Spinal cord (tissue), 10 donors: Measurements from ENCODE around the gene SIN3A. TPM values are rescaled to one million over a fixed set of nuclear protein-coding genes. Genes with fewer than 3 reads are reported as not detected.
"Not testable (repeated sequence)": the region's sequence is repeated elsewhere in the genome, so short reads cannot be mapped to it uniquely, and the experiment has no call there.

ENCODE experiments used
- DNase-seq, 6 donors: peaks; one replicate each; pipeline versions ENCODE4 v3.0.0 to v3.0.0-alpha.2; 2013 to 2015; ENCODE audit warnings: low spot score in 6 of 6, low read depth in 4 of 6
- H3K27ac ChIP-seq: one replicate; pipeline ENCODE4 v1.5.1; 2013; ENCODE audit warnings: low read depth, low read length, control low read depth
- H3K27me3 ChIP-seq: one replicate; pipeline ENCODE4 v1.6.1; 2013; ENCODE audit warnings: low read length; ENCODE audit not compliant: control insufficient read depth, insufficient read depth
- H3K36me3 ChIP-seq: one replicate; pipeline ENCODE4 v1.6.1; 2013; ENCODE audit warnings: low read length; ENCODE audit not compliant: control insufficient read depth, insufficient read depth
- H3K4me1 ChIP-seq: one replicate; pipeline ENCODE4 v1.6.1; 2013; ENCODE audit warnings: low read length; ENCODE audit not compliant: control insufficient read depth, insufficient read depth
- H3K4me3 ChIP-seq: one replicate; pipeline ENCODE4 v1.5.1; 2013; ENCODE audit warnings: low read depth, low read length, control low read depth
- H3K9me3 ChIP-seq: one replicate; pipeline ENCODE4 v1.6.1; 2013; ENCODE audit warnings: low read length; ENCODE audit not compliant: control insufficient read depth, insufficient read depth
- WGBS: methylation state at CpG from one replicate; pipeline ENCODE4 v1.1.5; 2013; ENCODE audit warnings: missing lambda C conversion rate; ENCODE audit not compliant: insufficient coverage; 5-methylcytosine and 5-hydroxymethylcytosine counted together
- polyA plus RNA-seq, 2 donors: library from polyadenylated mRNA; unstranded; fragments of 120-200 nt; gene quantifications; one replicate each; pipeline ENCODE4 v1.2.1, GENCODE V29; 2013; ENCODE audit not compliant: insufficient read length in 2 of 2
- total RNA-seq, 2 donors: library from RNA; depleted of rRNA in 1 of 2; stranded (reverse); fragments of 120-200 nt in 1 of 2; fragments of >200 nt in 1 of 2; gene quantifications; one replicate each; pipeline versions ENCODE4 v1.2.3 to v1.2.4, GENCODE V29; 2013 to 2014
- donor health status: healthy.

The SIN3A gene
- total and polyA plus RNA-seq, 4 donors: 32.6 to 40.6 (median 36.1) TPM

DNA sequence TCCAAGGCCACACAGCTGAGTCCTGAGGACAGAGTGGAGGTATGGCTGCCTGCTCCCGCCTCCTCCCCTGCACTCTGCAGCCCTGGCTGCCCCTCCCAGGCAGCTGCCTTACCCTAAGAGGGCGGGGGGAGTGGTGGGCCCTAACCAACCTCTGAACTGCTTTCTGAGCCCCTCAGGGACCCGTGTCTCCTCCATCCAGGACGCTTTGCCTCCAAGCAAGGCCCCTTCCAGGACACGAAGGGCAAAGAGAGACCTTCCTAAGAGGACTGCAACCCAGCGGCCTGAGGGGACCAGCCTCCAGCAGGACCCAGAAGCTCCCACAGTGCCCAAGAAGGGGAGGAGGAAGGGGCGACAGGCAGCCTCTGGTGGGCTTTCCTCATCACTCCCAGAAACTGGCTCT, 97.0 kb downstream of the SIN3A start:
- H3K9me3 ChIP-seq: no peaks in the 10 kb centered on the region
- WGBS: 84% methylated on average over 7 of the region's 7 CpGs
- DNase-seq: no peak
- H3K4me1 ChIP-seq: no peaks in the 10 kb centered on the region
- H3K27me3 ChIP-seq: no peaks in the 10 kb centered on the region
- H3K27ac ChIP-seq: no peak overlapping the region
- H3K4me3 ChIP-seq: no peak overlapping the region
- H3K36me3 ChIP-seq: peaks cover 61% of the 10 kb centered on the region

DNA sequence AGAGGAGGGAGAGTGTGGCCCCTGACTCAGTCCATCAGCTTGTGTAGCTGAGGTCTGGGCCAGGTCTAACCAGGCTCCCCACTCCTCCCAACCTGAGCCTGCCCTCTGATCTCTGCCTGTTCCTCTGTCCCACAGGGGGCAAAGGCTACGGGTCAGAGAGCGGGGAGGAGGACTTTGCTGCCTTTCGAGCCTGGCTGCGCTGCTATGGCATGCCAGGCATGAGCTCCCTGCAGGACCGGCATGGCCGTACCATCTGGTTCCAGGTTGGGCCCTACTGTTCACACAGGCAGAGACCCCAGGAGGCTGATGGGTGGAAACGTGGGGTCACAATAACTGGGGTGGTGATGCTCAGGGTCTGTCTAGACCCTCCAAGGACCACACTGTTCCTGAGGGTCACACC, 97.9 kb downstream of the SIN3A start:
- H3K4me3 ChIP-seq: no peak overlapping the region
- peaks cover 58% of the 10 kb centered on the region for H3K36me3 ChIP-seq
- DNase-seq: no peak
- no peaks in the 10 kb centered on the region for H3K9me3 ChIP-seq
- peaks cover 8% of the 10 kb centered on the region for H3K4me1 ChIP-seq
- WGBS: 93% methylated on average over 6 of the region's 7 CpGs
- no peak overlapping the region for H3K27ac ChIP-seq
- peaks cover 5% of the 10 kb centered on the region for H3K27me3 ChIP-seq

DNA sequence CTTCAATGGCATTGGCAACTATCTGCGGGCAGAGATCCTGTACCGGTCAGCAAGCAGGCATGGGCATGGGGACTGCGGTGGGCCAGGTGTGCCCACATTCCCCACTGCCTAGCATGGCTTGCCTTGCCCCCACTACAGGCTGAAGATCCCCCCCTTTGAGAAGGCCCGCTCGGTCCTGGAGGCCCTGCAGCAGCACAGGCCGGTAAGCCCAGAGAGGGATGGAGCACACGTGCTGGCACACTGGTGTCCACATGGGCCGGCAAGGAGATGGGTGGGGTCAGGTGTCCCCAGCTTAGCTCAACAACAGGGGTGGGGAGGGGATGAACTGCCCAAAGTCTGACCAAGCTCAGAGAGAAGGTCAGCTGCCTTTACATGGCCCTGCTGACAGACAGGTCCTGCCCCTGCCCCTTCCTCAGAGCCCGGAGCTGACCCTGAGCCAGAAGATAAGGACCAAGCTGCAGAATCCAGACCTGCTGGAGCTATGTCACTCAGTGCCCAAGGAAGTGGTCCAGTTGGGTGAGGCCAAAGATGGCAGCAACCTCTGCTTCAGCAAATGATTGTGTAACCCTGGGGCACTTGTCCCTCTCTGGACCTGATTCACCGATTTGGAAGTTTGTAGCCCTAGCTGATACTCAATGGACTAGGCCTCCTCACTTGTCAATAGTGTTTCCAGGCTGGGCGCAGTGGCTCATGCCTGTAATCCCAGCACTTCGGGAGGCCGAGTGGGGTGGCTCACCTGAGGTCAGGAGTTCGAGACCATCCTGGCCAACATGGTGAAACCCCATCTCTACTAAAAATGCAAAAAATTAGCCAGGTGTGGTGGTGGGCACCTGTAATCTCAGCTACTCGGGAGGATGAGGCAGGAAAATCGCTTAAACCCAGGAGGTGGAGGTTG, 99.1 kb downstream of the SIN3A start:
- 90% methylated on average over 9 of the region's 16 CpGs for WGBS
- H3K4me1 ChIP-seq: peaks cover 19% of the 10 kb centered on the region
- peaks cover 51% of the 10 kb centered on the region for H3K36me3 ChIP-seq
- no peak overlapping the region for H3K4me3 ChIP-seq
- no peaks in the 10 kb centered on the region for H3K9me3 ChIP-seq
- DNase-seq: no peak
- H3K27ac ChIP-seq: no peak overlapping the region
- H3K27me3 ChIP-seq: peaks cover 8% of the 10 kb centered on the region

DNA sequence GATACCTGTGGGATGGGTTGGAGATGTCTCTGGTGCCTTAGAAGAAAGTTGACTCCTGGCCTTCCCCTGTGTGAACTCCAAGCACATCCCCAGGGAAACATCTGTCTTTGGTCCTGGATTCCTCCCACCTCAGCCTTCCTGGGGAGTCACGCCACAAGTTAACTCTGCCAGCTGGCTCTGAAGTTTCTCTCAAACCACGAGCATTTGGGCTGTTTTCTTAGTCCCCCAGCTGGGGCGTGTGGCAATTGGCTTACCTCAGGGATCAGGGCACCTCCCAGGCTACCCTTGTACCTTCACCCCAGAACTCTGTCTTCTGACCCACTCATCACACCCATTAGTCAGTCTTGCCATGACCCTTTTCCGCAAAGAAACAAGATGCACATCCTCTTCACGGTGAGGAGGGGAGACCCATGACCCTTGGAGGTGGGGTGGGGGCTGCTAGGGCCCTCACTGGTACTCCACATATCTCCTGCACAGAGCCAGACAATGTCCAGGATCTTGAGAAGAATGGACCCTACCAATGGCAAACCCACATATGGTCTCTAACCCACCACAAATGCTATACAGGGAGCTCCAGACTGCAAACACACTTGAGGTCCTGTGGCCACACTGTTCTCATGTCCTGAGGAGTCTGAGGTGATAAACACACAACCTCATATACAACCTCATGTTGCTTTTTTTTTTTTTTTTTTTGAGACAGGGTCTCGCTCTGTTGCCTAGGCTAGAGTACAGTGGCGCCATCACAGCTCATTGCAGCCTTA, 100.7 kb downstream of the SIN3A start:
- 75% methylated on average over 4 of the region's 7 CpGs for WGBS
- Histone ChIP-seq H3K4me3 (no peak overlapping the region), H3K27ac (no peak overlapping the region), H3K27me3 (peaks cover 8% of the 10 kb centered on the region), H3K4me1 (peaks cover 28% of the 10 kb centered on the region), H3K9me3 (no peaks in the 10 kb centered on the region), H3K36me3 (peaks cover 37% of the 10 kb centered on the region)
- DNase-seq: no peak

DNA sequence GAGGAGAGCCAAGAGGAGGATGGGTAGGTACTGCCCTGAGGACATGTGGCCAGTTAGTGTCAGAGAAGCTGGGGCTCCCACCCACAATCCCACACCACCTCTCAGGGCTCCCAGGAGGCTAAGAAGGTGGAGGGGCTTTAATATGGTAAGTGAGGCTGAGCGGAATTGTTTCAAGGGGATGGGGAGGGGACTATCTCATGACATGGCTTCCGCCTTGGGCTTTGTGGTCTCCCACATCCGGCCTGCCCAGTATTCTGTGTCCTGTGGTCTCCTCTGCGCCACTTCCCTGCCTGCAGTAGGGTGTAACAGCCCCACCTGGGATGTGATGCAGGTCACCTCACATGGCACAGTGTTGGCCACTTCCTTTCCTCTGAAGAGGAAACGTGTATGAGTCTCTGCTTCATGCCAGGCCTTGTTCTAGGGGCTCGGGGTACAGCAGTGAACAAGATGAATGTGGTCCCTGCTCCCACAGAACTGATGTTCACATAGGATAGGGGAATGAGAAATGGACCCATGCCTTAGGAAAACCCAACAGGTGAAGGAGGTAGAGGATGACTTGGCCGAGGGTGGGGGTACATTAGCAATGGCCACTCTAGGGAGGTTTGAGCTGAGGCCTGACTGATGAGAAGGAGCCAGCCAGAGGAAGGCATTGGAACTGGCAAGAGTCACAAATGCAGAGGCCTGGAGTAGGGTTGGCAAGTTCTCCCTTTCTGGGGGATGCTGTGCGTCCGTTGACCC, 101.5 kb downstream of the SIN3A start:
- Histone ChIP-seq H3K4me1 (peaks cover 28% of the 10 kb centered on the region), H3K27me3 (peaks cover 8% of the 10 kb centered on the region), H3K27ac (no peak overlapping the region), H3K9me3 (no peaks in the 10 kb centered on the region), H3K36me3 (peaks cover 30% of the 10 kb centered on the region), H3K4me3 (no peak overlapping the region)
- DNase-seq: no peak
- 88% methylated on average over 7 of the region's 9 CpGs for WGBS

DNA sequence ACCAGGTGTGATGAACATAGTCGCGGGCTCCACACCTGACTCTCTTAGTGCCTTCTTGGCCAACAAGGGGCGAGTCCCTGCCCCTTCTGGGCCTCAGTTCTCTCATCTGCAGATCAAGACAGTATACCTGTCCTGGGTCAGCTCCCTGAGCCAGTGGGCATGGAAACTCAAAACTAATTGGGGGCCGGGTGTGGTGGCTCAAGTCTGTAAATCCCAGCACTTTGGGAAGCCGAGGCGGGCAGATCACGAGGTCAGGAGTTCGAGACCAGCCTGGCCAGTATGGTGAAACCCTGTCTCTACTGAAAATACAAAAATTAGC, 102.2 kb downstream of the SIN3A start:
- H3K27ac ChIP-seq, H3K9me3 ChIP-seq, DNase-seq, H3K27me3 ChIP-seq, H3K4me3 ChIP-seq: not testable (repeated sequence)
- Histone ChIP-seq H3K4me1 (peaks cover 28% of the 10 kb centered on the region), H3K36me3 (peaks cover 23% of the 10 kb centered on the region)
- 90% methylated on average over 8 of the region's 8 CpGs for WGBS

DNA sequence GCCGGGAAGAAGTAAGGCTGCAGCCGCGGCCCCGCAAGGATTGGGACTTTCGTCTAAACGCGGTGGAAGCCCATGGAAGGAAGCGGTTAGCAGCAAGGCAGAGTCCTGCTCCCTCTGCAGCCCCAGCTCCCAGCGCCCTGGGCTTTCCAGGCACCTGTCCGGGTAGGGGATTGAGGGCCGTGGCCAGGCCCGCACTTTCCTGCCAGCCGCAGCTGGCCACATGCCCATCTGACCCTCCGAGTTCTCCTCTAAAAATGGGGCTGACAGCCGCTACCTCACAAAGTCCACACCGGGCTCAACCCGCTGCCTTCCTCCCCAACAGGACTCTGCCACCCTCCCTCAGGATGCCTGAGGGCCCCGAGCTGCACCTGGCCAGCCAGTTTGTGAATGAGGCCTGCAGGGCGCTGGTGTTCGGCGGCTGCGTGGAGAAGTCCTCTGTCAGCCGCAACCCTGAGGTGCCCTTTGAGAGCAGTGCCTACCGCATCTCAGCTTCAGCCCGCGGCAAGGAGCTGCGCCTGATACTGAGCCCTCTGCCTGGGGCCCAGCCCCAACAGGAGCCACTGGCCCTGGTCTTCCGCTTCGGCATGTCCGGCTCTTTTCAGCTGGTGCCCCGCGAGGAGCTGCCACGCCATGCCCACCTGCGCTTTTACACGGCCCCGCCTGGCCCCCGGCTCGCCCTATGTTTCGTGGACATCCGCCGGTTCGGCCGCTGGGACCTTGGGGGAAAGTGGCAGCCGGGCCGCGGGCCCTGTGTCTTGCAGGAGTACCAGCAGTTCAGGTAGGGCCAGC, 102.7 kb downstream of the SIN3A start:
- no peak overlapping the region for H3K27ac ChIP-seq
- H3K4me3 ChIP-seq: peak overlapping the region; percentile 85
- H3K9me3 ChIP-seq: no peaks in the 10 kb centered on the region
- peaks cover 28% of the 10 kb centered on the region for H3K4me1 ChIP-seq
- peaks cover 8% of the 10 kb centered on the region for H3K27me3 ChIP-seq
- 31% methylated on average over 46 of the region's 46 CpGs for WGBS
- peaks cover 20% of the 10 kb centered on the region for H3K36me3 ChIP-seq
- peak in 2 of 6 donors; percentile 47 to 64 for DNase-seq

DNA sequence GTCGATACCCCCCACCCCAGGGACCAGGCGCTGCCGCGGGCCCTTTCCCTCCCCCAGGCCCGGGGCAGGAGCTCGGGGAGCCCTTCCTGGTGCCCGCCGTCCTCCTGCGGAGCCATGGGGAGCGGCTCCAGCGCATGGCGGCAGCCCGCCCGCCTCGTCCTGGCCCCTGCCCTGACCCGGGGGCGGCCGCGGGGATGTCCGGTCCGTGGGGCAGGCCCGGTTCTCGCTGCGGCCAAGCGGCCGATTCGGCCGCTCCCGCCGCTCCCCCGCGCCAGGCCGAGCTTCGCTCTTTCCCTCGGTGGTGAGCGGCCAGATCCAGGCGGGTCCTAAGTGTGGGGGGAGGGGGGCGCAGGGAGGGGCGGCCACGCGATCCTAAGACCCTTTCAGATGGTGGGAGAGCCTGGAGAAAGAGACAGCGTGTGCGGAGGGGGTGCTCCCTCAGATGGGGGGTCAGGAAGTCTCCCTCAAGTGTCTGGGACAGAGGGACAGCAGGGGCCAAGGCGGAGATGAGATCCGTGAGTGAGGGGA, 103.4 kb downstream of the SIN3A start:
- DNase-seq: no peak
- Histone ChIP-seq H3K4me1 (peaks cover 28% of the 10 kb centered on the region), H3K27me3 (peaks cover 8% of the 10 kb centered on the region), H3K4me3 (peak overlapping the region; percentile 85), H3K27ac (no peak overlapping the region), H3K9me3 (no peaks in the 10 kb centered on the region), H3K36me3 (peaks cover 15% of the 10 kb centered on the region)
- WGBS: under 1% methylated on average over 43 of the region's 45 CpGs
